Naive B cell (primary cell): ENCODE data around the gene MEGF8. TPM values are rescaled to one million over a fixed set of nuclear protein-coding genes. Genes with fewer than 3 reads are reported as not detected.
A peak's percentile ranks its signal among the peaks of the same experiment; 100 is the strongest.

Source experiments
- ATAC-seq, 2 donors: fragments of 150-1000 bp; cut with Tn5 transposase; 2 replicates each; pipeline ENCODE4 v1.10.0; 2021; ENCODE audit warnings: low read depth in 2 of 2, mild to moderate bottlenecking in 2 of 2, moderate library complexity in 2 of 2
- DNase-seq: peaks from one replicate; pipeline ENCODE4 v3.0.0; 2022
- H3K27ac Mint-ChIP-seq, 6 donors: one replicate each; pipeline ENCODE4 v1.8.0; 2020 to 2022; ENCODE audit warnings: mild to moderate bottlenecking in 6 of 6, mixed read lengths in 6 of 6, moderate library complexity in 5 of 6, inconsistent platforms in 2 of 6
- H3K27me3 Mint-ChIP-seq, 3 donors: one replicate each; pipeline ENCODE4 v1.8.0; 2021 to 2022; ENCODE audit warnings: mixed read lengths in 3 of 3, mild to moderate bottlenecking in 1 of 3
- H3K36me3 Mint-ChIP-seq, 2 donors: one replicate each; pipeline ENCODE4 v1.8.0; 2020 to 2022; ENCODE audit warnings: mixed read lengths in 2 of 2, inconsistent platforms in 1 of 2, mild to moderate bottlenecking in 1 of 2
- H3K4me1 Mint-ChIP-seq, 3 donors: one replicate each; pipeline ENCODE4 v1.8.0; 2020 to 2022; ENCODE audit warnings: mixed read lengths in 3 of 3, inconsistent platforms in 1 of 3, mild to moderate bottlenecking in 1 of 3, moderate library complexity in 1 of 3
- H3K4me3 Mint-ChIP-seq, 8 donors: one replicate each; pipeline ENCODE4 v1.8.0; 2020 to 2022; ENCODE audit warnings: mild to moderate bottlenecking in 8 of 8, mixed read lengths in 8 of 8, moderate library complexity in 8 of 8, inconsistent platforms in 2 of 8
- H3K9me3 Mint-ChIP-seq, 7 donors: one replicate each; pipeline ENCODE4 v1.8.0; 2020 to 2022; ENCODE audit warnings: mixed read lengths in 7 of 7, mild to moderate bottlenecking in 5 of 7, inconsistent platforms in 2 of 7, moderate library complexity in 1 of 7
- polyA plus RNA-seq, 6 donors: library from polyadenylated mRNA; unstranded; fragments of 300-500 nt; fragmentation: Illumina TruSeq; gene quantifications; one replicate each; pipeline ENCODE4 v1.2.3, GENCODE V29; 2021; ENCODE audit warnings: low read depth in 6 of 6

MEGF8 gene
- polyA plus RNA-seq, 6 donors from 2014 or later: 0.34 to 1.5 (median 0.45) TPM; not detected in 1

DNA sequence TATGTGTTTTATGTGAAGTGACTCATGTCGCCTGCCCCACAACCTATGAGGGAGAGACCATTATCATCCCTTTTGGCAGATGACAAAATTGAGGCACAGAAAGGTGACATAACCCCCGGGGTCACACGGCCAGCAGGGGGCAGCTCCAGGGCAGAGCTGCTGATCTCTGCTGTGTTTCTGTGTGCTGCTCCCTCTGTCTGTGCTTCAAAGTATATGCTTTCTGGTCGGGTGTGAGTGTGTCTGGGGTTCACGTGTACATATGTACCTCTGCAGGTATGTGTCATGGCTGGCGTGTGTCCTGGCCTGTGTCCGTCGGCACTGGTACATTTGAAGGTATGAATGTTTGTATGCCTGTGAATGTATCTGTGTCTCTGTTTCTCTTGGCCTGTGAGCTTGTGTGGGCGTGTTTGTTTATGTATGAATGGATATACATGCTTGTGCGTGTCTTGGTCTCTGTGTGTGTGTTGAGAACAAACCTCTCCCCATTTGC lies 94.7 kb downstream of the MEGF8 start:
- H3K36me3 Mint-ChIP-seq: peaks cover 0 to 9% of the 10 kb centered on the region in 2 donors
- DNase-seq (peak; percentile 54), ATAC-seq (no peak)
- no peaks in the 10 kb centered on the region for H3K27me3 Mint-ChIP-seq
- H3K27ac Mint-ChIP-seq: peak overlapping the region in 3 of 6 donors; percentile 53 to 92 (median 85)
- no peaks in the 10 kb centered on the region for H3K9me3 Mint-ChIP-seq
- peak overlapping the region in 5 of 8 donors; percentile 30 to 100 (median 60) for H3K4me3 Mint-ChIP-seq
- H3K4me1 Mint-ChIP-seq: peaks cover 41 to 57% (median 48%) of the 10 kb centered on the region in 3 donors

DNA sequence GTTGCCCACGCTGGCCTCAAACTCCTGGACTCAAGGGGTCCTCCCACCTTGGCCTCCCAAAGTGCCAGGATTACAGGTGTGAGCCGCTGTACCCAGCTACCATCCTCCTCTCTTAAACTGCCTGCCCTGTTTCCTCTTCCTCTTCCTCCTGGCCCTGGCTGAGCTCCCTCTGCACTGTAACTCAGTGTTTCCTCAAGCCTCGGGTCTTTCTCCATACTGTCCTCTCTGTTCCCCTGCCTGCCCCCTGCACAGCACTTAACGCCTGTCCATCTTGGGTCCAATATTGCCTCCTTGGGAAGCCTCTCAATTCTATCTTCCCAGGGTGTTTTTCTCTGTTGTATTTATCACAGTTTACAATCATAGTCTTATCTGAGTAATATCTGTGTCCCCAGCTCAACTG lies 95.7 kb downstream of the MEGF8 start:
- H3K4me3 Mint-ChIP-seq: peak overlapping the region in 6 of 8 donors; percentile 45 to 100 (median 97)
- H3K36me3 Mint-ChIP-seq: peaks cover 0 to 7% of the 10 kb centered on the region in 2 donors
- H3K4me1 Mint-ChIP-seq: peaks cover 41 to 57% (median 44%) of the 10 kb centered on the region in 3 donors
- no peaks in the 10 kb centered on the region for H3K9me3 Mint-ChIP-seq
- no peaks in the 10 kb centered on the region for H3K27me3 Mint-ChIP-seq
- ATAC-seq (no peak), DNase-seq (no peak)
- H3K27ac Mint-ChIP-seq: peak overlapping the region in 3 of 6 donors; percentile 33 to 49 (median 35)

DNA sequence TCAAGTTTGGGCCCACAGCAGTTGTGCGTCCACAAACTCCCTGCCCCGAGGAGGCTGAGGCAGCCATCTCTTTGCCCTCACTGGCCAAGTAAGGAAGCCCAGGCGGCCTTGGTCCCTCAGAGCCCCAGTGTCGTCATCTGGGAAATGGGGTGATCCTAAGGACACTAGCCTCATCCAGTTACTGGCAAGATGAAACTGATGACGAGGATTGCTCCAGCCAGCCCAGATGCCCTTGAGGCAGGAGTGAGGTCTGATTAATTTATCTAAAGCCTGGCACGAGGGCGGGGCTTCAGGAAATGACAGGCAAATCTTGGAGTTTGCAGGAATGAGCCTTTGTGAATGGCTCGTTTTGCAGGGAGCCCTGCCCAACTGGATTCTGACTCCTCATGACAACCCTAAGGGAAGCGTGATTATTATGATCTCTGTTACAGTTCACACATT lies 96.2 kb downstream of the MEGF8 start:
- Mint-ChIP-seq H3K4me3 (peak overlapping the region in 7 of 8 donors; percentile 96 to 100 (median 99)), H3K36me3 (peaks cover 0 to 7% of the 10 kb centered on the region in 2 donors), H3K9me3 (no peaks in the 10 kb centered on the region), H3K27me3 (no peaks in the 10 kb centered on the region), H3K4me1 (peaks cover 41 to 57% (median 44%) of the 10 kb centered on the region in 3 donors), H3K27ac (peak overlapping the region in 4 of 6 donors; percentile 92 to 99 (median 96))
- no peak for DNase-seq
- ATAC-seq: no peak

DNA sequence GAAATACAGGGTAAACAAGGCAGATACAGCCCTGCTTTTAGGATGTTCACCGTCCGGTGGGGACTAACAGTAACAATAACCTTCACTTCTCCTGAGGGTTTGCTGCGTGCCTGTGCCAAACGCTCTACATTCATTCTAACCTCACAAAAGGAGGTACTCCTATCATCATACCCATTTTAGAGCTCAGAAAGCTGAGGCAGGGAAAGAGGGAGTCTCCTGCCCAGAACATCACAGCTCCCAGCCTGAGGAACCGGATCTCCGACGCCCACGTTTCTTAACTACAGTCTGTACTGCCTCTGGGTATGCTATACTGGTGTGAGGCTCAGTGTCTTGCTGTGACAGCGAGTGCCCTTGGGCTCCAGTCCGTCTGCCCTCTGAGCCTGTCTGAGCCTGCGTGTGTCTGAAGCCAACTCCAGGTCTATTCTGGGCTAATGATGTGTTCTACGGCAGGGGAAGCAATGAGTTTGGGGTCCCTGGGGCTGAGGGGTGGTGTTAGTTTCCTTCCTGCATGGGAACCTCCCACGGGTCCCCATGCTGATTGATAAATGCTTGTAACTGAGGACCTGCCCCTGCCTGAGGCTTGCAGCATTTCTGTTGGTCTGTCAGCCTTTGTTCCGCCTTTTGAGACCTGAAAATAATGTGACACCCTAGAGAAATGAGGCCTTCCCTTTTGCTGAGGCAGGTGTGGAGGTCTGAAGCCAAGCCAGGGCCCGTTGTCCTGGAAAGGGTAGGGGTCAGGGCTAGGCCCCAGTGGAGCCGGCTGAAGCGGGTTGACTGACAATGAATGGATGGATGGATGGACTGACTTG lies 96.9 kb downstream of the MEGF8 start:
- ATAC-seq (peak; percentile 25 to 33), DNase-seq (peak; percentile 74)
- Mint-ChIP-seq H3K27me3 (no peaks in the 10 kb centered on the region), H3K27ac (peak overlapping the region; percentile 92 to 99 (median 96)), H3K36me3 (peaks cover 0 to 7% of the 10 kb centered on the region in 2 donors), H3K4me1 (peaks cover 41 to 61% (median 44%) of the 10 kb centered on the region in 3 donors), H3K4me3 (peak overlapping the region; percentile 96 to 100 (median 98)), H3K9me3 (no peaks in the 10 kb centered on the region)

DNA sequence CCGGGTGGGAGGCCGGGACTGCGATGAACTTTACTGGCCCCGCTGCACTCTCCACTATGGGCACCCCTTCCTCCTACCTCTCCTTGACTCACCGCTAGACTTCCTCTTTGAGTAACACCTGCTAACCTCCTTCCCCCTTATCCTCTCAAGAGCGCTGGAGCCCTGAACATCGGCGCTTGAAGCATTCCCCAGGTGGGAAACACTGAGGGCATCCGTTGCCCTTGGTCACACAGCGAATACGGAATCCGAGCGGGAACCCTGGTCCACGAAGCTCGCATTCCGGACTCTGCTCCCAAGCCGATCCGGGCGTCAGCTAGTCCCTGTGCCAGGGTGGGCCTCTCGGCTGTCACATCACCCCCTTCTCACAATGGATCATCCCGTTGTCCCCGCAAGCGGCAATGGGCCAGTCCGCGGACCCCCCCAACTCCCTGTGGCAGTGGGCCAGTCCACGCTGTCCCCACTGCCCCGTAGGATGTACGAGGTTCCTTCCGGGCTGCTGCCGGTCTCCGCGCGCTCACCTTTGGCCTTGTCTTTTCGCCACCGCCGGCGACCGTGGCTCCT lies 97.5 kb downstream of the MEGF8 start:
- ATAC-seq (peak; percentile 66 to 68), DNase-seq (peak; percentile 66)
- Mint-ChIP-seq H3K9me3 (no peaks in the 10 kb centered on the region), H3K27me3 (no peaks in the 10 kb centered on the region), H3K36me3 (peaks cover 0 to 7% of the 10 kb centered on the region in 2 donors), H3K4me1 (peaks cover 41 to 62% (median 44%) of the 10 kb centered on the region in 3 donors), H3K27ac (peak overlapping the region; percentile 92 to 99 (median 96)), H3K4me3 (peak overlapping the region; percentile 96 to 100 (median 98))

DNA sequence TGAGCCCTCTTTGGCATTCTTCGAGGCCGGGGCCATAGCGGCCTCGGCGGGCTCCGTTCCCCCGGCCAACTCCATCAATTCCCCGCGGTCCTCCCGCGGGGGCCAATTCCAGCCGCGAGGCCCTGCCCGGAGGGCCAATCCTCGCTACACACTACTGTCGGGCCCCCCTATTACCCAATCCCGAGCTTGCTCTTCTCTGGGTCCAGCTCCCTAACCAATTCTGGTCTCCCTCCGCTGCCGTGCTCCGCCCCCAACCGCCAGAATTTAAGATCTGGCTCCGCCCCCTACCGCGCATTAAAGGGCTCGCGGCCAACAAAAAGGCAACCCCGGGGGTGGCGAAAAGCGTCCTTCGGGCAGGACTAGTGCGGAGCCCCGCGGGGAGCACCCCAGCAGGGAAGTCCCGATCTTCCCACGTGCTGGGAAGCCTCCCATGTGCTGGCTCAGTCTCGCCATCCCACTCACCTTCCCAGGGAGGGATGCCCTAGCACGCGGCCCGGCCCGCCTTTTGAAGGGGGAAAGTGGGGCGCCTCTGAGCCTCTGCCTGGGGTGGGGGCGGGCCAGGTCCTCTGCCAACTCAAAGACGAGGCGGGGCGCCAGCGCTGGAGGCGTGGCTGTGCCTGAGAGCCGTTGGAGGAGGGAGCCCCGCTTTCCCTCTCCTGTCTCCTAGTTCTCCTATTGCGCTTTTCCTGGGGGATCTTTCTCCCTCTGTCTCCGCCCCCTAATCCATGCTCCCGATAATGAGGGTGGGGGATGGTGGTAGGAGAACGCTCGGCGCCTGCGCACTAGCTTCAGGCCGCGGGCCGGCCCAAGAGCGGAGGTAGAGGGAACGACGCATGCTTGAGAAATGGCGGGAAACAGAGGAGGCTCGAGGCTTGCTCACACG lies 98.3 kb downstream of the MEGF8 start:
- ATAC-seq: peak; percentile 81 to 86

DNA sequence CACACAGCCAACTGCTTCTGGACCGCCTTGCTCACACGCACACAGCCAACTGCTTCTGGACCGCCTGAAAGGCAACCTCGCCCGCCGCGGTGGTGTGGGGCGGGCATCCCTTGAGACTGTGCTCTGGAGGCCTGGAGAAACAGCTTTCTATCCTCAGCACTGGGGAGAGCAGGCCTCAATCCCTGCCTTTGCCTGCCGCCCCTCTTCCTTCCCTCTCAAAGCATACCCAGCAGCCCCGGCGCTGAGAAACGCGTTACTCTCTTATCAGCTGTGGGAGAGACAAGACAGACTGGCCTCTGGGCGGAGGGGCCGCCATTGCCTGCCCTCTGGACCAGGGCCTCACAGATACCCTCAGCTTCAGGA lies 98.9 kb downstream of the MEGF8 start:
- H3K27me3 Mint-ChIP-seq: no peaks in the 10 kb centered on the region
- H3K27ac Mint-ChIP-seq: peak overlapping the region in 3 of 6 donors; percentile 53 to 94 (median 92)
- peaks cover 0 to 7% of the 10 kb centered on the region in 2 donors for H3K36me3 Mint-ChIP-seq
- DNase-seq (no peak), ATAC-seq (no peak)
- no peaks in the 10 kb centered on the region for H3K9me3 Mint-ChIP-seq
- H3K4me1 Mint-ChIP-seq: peaks cover 39 to 54% (median 44%) of the 10 kb centered on the region in 3 donors
- H3K4me3 Mint-ChIP-seq: peak overlapping the region; percentile 96 to 100 (median 98)

More for the DNA sequence above, 98.3 kb downstream of the MEGF8 start:
- H3K27ac Mint-ChIP-seq: peak overlapping the region; percentile 53 to 99 (median 96)
- peak overlapping the region; percentile 96 to 100 (median 98) for H3K4me3 Mint-ChIP-seq
- no peaks in the 10 kb centered on the region for H3K27me3 Mint-ChIP-seq
- H3K9me3 Mint-ChIP-seq: no peaks in the 10 kb centered on the region
- peaks cover 41 to 60% (median 44%) of the 10 kb centered on the region in 3 donors for H3K4me1 Mint-ChIP-seq
- H3K36me3 Mint-ChIP-seq: peaks cover 0 to 7% of the 10 kb centered on the region in 2 donors
- peak; percentile 94 for DNase-seq

DNA sequence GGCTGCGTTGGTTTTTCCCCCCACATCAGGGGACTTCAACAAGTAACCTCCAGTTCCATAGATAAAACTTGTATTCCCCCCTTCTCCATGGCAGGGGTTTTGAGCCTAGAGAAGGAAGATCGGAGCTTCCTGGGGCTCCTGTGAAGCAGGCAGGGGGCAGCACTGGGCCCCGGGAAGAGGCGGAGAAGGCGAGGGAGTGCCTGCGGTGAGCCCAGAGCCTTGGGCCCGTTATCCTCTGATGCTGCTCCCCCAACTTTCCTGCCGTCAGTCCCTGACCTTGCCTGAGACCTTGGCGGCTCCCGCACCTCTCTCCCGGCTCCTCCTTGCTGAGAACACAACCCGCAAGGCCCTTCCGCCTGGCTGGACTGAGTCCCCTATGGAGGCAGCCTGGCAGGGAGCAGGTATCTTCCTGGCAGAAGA lies 99.3 kb downstream of the MEGF8 start:
- Mint-ChIP-seq H3K4me3 (peak overlapping the region; percentile 60 to 100 (median 98)), H3K27ac (peak overlapping the region in 1 of 6 donors; percentile 72)

DNA sequence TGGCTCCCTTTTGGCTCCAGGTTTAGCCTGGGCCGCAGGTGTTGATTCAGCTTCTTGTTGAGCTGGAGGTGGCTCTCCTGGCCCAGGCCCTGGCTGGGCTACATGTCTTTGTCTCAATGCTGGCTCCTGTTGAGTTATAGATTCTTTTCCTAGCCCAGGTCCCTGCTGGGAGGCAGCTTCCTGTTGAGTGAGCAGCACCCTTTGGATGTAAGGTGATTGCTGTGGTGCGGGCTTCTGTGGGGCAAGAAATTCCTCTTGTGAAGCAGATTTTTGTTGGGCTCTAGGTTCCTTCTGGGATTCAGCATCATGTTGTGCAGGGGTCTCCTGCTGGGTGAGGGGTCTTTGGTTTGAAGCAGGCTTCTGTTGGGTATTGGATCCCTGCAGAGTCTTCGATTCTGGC lies 101.2 kb downstream of the MEGF8 start:
- Mint-ChIP-seq H3K27ac (no peak overlapping the region), H3K4me1 (peaks cover 20 to 33% (median 22%) of the 10 kb centered on the region in 3 donors), H3K27me3 (no peaks in the 10 kb centered on the region), H3K4me3 (peak overlapping the region in 1 of 8 donors; percentile 73), H3K9me3 (no peaks in the 10 kb centered on the region), H3K36me3 (no peaks in the 10 kb centered on the region)
- no peak for DNase-seq
- ATAC-seq: no peak

More for the DNA sequence above, 99.3 kb downstream of the MEGF8 start:
- DNase-seq: no peak
- peaks cover 37 to 52% (median 41%) of the 10 kb centered on the region in 3 donors for H3K4me1 Mint-ChIP-seq
- no peaks in the 10 kb centered on the region for H3K9me3 Mint-ChIP-seq
- no peak for ATAC-seq
- peaks cover 0 to 7% of the 10 kb centered on the region in 2 donors for H3K36me3 Mint-ChIP-seq
- H3K27me3 Mint-ChIP-seq: no peaks in the 10 kb centered on the region

DNA sequence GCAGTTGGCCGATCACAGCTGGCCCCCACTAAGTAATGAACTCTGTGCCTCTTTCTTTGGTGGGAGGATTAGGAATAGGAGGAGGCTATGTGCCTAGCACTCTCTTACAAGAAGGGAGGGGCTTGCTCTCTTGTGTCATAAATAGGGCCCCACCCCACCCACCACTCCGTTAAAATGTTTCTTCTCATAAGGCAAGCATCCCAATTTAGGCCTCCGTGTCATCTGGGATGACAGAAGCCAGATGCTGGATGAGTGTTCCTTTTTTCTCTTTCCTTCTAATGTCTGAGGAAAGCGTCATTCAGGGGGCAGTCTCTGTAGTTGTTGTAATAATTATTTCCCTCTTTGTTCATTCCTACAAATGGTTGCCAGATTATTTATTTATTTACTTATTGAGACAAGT lies 101.9 kb downstream of the MEGF8 start, which contains the start of gene LIPE:
Gene LIPE, minus strand, starts transcription at position 76 of the 400 bp plus-strand sequence. CDS start 239 bp downstream, outside the sequence.
- Mint-ChIP-seq H3K9me3 (no peaks in the 10 kb centered on the region), H3K4me1 (peaks cover 15 to 27% (median 15%) of the 10 kb centered on the region in 3 donors), H3K36me3 (no peaks in the 10 kb centered on the region), H3K27me3 (no peaks in the 10 kb centered on the region), H3K4me3 (peak within 1 kb of the TSS in 3 of 8 donors; percentile 25 to 73 (median 65)), H3K27ac (peak within 1 kb of the TSS in 3 of 6 donors; percentile 39 to 70 (median 44))
- ATAC-seq (no peak), DNase-seq (no peak)
